Hindlimb muscle (tissue), 1 donor: Measurements from ENCODE around the gene RUFY3. TPM values are rescaled to one million over a fixed set of nuclear protein-coding genes. Genes with fewer than 3 reads are reported as not detected.
"Not testable (repeated sequence)": the region's sequence is repeated elsewhere in the genome, so short reads cannot be mapped to it uniquely, and the experiment has no call there.

Source experiments
- DNase-seq: peaks from one replicate; pipeline ENCODE4 v3.0.0-alpha.2; 2013
- polyA plus RNA-seq: library from polyadenylated mRNA; unstranded; fragments of 120-200 nt; gene quantifications from one replicate; pipeline ENCODE4 v1.2.1, GENCODE V29; 2013; ENCODE audit not compliant: insufficient read length

Gene RUFY3
- polyA plus RNA-seq, 1 donor: 85.5 TPM

DNA sequence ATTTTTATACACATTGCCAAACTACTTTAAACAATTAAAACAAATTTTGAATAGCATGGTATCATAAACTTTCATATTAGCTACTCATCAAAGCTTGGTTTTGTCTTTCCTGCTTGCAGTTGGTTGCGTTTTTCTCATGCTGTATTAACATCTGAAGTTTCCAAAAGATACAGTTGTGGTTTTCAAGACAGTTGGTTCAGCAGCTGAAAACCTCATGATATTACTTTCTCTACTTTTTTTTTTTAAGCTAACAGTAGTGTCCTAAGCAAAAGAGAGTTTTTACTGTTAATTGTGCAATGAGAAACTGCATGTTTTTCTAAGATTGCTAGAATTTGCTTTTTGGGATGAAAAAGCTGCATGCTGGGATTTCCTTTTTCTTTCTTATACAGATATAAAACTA is 15.2 kb downstream of the RUFY3 start:
- DNase-seq: no peak

DNA sequence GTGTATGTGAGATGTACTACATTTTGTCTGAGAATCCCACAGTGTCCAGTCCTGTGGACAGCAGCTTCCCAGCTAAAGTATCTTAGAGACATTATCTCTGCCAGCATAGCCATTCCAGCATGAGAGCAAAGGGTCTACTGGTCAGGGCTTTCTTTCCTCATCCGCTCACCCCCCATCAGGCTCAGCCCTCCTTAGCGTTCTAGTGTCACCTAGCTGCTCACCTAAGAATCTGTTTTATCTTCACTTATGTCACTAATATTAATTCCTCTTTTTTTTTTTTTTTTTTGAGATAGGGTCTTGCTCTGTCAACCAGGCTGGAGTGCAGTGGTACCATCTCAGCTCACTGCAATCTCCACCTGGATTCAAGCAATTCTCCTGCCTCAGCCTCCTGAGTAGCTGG is 15.6 kb downstream of the RUFY3 start:
- DNase-seq: no peak

DNA sequence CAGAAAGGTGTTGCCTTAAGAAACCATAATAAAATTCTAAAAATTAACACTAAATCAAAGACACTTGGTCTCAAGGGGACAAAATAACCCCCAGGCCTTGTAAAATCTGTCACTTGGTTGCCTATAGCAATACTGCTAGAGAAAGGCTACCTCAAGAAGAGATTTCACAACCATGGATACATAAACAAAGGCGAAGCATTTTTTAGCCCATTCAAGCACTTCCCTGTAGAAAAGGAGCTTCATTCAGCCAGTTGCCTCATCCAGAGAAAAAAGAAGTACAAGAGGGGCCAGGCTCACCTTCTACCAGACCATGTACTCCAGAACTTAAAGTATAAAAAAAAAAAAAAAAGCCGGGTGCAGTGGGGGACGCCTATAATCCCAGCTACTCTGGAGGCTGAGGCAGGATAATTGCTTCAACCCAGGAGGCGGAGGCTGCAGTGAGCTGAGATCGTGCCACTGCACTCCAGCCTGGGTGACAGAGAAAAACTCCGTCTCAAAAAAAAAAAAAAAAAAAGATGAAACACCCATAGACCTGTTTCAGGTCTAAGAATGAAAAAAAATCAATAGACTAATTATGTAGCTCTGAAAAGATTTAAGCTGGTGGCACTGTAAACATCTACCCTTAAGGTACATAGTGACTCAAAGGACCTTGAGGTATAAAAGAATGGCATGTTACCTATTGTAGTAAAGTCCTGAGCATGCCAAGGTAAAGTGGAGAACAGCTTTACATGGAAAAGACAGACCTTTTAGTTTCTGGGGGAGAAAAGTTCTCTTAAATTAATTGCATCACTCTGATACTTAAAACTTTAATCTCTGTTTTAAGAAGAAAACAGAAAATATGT is 18.0 kb downstream of the RUFY3 start:
- no peak for DNase-seq

DNA sequence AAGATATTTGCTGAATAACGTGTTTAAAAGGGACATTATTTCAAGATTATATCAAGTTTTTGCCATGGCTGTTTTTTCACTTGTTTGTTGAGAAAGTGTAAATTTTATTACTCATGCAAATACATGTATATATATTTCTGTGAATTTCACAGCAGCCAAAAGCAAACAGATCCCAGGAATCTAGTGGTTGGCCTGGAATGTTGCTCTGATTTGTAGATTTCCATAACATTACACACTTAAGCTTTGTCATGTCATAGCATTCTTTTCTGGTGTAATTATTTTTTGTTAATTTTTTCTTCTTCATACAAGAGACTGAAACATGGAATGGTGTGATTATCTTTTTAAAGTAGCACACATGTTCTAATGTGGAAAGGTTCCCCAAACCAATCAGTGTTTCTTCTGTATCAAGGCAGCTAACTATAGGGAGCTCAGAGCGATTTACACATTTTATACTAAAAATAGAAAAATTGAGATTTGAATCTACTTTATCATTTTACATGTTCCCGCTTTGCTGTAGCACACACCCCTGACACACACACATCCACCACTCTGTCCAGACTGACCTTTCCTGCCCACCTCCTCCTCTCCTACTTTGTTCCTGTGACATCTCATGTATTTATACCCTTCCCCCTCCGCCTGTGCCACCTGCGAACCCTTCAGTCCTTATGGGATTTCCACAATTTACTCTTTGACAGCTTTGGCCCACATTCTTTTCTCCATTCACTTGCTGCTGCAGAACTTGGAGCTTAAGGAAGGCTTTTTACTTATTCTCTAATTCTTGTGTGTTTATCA is 20.3 kb downstream of the RUFY3 start:
- DNase-seq: no peak

DNA sequence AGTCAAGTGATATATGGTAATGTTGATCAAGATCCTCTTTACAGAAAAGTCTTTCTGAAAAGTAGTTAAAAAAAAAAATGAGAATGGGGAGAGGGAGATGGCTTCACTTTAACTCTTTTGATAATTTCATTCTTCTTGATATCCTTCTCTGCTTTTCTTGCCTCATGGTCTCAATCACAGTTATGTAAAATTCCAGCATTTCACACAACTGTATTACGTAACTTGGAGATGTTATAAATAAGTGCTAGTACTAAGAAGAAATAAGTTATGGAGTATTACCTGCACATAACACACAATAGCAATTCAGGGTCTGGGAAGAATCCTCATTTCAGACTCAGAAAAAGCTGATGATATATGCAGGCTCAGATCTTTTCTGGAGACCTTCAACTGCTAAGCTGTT is 22.0 kb downstream of the RUFY3 start:
- DNase-seq: no peak

DNA sequence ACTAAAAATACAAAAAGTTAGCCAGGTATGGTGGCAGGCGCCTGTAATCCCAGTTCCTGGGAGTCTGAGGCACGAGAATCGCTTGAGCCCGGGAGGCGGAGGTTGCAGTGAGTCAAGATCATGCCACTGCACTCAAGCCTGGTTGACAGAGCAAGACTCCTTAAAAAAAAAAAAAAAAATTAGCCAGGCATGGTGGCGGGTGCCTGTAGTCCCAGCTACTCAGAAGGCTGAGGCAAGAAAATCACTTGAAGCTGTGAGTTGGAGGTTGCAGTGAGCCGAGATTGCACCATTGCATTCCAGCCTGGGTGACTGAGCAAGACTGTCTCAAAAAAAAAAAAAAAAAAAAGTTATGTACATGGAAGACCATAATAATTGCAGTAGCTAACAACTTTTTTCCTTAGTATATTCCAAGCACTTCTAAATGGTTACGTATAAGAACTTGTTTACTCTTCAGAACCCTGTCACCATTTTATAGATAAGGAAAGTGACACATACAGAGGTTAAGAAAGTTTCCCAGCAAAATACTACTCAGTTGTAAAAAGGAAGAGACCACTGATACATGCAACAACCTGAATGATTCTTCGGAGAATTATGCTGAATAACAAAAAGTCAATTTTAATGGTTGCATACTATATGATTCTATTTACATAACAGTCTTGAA is 24.5 kb downstream of the RUFY3 start:
- no peak for DNase-seq

DNA sequence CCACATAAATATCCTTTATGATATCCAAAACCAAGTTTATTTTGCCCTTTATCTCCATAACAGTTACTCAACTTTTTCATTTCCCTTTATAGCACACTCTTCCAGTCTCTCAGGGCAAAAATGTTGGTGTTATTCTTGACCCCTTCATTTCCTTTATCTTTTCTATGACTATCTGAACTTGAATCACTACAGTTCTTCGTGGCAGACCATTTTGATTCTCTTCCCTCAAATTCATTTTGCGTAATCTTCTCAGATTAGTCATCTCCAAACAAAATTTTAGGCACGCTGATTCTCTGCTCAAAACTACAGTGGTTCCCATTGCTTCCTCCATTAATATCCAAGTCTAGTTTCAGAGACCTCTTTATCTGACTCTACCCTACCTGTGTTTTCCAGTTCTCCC is 26.1 kb downstream of the RUFY3 start:
- DNase-seq: no peak

DNA sequence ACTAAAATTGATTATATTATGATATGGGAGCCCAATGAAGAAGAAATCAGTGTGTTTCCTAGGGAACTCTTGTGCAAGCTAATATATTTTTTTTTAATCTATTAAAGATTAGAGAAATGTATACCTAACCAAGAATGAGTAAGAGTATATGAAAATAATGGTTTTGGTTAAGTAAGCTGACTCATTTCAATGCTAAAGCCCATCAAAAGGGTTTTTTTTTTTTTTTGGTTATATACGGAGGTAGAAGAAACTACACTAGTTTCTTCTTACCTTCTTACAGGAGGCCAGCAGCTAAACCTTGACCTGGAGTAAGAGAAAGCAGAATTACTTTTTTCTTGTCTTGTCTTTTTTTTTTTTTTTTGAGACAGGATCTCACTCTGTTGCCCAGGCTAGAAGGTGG is 27.5 kb downstream of the RUFY3 start:
- DNase-seq: no peak

DNA sequence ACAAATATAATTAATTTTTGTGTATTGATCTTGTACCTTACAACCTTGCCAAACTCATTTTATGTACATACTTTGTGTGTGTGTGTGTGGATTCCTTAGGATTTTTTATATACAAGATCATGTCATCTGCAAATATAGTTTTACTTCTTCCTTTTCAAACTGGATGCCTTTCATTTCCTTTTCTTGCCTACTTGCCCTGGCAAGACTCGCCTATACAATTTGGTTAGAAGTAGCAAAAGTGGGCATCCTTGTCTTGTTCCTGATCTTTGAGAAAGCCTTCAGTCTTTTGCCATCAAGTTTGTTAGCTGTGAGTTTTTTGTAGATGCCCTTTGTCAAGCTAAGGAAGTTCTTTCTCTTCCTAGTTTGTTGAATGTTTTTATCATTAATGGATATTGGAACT is 30.5 kb downstream of the RUFY3 start:
- DNase-seq: no peak

DNA sequence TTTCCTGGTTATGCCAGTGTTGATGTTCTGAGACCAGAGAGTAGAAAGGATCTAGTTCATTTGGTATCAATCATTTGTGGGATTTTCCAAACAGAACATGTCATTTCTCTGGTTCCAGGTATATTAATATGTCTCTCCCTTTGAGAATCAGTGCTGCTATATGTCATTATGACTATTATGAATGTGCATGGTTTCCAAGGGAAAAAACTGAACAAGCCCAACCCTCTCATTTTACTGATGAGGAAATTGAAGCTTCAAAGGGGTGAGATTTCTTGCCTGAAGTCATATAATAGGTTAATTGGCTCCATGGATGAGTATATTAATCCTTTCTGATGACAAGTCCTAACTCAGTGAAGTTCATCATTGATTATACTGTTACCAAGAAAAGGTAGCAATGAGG is 31.9 kb downstream of the RUFY3 start:
- no peak for DNase-seq

DNA sequence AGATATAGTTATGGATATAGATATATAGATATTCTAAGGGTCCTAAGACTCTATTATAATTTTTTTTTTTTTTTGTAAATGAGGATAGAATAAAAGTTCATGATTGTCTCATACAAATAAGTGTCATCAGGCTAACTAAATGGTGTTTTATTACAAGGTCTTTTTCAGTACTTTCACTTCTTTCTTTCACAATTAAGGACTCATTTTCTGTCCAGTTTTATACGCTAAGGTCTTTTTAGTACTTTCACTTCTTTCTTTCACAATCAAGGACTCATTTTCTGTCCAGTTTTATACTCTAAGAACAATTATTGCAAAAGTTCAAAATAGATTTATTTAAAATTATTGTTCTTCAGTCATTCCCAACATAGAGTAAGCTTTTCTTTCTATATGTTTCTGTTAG is 32.7 kb downstream of the RUFY3 start:
- no peak for DNase-seq

DNA sequence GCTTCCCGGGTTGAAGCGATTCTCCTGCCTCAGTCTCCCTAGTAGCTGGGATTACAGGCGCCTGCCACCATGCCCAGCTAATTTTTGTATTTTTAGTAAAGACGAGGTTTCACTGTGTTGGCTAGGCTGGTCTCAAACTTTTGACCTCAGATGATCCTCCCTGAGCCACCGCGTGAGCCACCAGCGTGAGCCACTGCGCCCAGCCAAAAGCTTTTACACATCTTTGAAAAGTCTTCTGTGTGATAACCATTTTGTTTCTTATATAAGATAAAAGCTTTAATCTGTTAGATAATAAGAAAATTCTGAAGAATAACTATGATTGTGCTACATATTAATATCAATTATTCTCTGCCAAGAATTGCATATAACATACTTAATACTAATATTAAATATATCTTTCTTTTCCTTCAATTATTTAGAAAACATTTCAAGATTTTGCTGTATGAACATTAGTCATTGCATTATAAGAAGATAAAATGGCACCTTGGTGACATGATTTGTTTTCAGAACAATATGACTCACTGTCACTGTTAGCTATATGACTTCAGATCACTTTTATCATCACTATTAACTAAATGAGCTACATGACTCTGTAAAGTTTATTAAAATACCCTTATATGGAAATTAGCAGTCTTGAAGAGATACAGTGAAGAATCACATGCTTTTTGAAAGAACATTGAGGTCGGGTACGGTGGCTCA is 33.4 kb downstream of the RUFY3 start:
- no peak for DNase-seq

DNA sequence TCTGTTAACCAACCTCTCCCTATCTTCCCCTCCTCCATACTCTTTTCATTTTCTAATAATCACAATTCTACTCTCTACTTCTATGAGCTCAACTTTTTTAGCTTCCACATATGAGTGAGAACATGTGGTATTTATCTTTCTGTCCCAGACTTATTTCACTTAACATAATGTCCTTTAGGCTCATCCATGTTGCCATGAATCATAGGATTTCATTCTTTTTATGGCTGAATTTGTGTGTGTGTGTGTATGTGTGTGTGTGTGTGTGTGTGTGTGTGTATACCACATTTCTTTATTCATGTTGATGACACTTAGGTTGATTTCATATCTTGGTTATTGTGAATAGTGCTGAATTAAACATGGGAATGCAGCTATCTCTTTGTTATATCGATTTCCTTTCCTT is 37.4 kb downstream of the RUFY3 start:
- no peak for DNase-seq

DNA sequence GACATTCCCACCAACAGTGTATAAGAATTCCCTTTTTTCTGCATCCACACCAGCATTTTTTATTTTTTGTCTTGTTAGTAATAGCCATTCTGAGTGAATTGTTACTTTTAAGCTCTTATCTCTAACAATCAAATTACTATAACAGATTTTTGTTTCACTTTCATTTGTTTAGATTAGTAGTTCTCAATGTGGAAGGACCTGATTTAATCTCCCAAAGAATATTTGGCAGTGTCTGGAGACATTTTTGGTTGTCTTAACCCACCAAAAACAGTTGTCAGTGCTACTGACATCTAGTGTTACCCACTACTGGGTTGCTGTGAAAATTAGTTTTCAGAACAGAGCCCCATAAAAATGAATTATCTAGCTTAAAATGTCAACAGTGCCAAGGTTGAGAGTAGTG is 37.9 kb downstream of the RUFY3 start:
- DNase-seq: no peak

DNA sequence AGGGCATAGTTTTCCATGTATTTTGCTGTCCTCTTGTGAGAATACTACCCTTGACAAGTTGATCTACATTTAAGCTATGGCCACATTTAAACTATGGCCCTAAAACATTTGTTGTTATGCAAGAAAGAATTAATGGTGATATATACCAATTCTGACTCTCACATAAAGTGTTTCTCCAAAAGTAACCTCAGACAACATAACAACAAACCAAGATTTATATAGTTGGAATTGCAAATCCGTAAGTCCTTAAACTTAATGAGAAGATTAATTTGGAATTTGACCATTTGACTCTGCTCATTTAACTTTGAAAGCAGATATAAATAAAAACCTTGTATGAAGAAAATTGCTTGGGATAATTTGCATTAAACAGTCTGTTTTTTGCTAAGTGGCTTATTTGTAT is 38.9 kb downstream of the RUFY3 start:
- no peak for DNase-seq

DNA sequence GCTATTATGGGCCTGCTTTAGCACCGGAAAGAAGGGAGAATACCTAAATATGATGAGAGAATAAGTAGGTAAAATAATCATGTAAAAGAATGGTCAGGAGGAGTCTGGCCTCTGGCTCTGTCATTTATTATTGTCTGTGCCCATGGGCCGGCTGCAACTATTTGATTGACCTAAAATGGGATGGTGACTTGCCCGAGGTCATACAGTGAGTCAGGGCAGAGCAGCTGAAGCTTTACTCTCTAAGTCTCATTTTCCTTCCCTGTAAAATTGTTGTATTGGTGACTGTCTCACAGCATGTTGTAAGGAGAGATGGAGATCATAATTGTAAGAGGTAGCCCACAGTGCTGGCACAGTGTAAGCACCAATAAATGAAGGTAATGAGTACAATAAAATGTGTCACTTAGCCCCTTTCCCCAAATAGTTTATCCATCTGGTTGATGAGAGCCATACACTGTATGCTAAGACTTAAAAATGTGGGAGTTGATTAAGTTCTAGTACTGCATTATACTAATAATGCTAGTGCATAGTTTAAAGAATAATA is 39.6 kb downstream of the RUFY3 start:
- DNase-seq: no peak

DNA sequence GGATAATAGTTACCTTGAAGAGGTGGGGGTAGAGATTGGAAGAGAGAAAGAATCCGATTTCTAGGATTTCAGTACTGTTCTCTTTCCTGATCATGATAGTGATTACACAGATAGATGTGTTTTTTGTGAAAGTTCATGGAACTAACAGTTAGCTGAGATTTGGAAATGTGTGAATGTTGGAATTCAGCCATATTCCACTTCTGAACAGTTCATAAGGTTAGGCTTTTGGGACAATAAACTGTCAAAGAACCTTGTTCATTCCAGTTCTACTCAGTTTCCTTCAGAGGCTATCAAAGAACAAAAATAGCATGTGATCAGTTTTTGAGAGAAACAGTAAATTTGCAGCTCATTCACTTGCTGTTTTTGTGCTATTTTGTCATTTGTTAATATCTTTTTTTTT is 43.6 kb downstream of the RUFY3 start:
- no peak for DNase-seq

DNA sequence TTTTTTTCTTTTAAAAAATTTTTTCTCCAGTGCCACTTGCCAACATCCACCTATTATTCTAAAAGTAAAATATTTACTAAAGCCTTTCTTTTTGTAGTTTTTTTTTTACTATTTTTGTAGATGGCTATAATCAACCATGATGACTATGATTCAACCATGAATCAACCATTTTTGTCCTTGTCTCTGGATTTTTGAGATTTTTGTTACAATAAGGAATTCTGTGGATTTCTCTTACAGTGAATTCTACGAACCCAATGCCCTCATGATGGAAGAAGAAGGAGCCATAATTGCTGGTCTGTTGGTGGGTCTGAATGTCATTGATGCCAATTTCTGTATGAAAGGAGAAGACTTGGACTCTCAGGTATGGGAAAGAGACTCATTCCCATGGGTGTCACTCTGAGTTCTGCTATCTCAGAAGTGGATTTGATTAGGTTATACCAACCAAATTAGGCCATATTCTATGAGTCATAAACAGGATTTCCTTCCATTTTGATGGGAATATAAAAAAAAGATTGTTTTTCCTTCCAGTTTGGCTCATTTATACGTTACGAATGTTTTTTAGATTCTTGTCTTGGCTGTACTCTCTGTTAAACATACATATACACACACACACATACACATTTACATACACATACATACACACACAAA is 46.7 kb downstream of the RUFY3 start:
- DNase-seq: peak; percentile 2

DNA sequence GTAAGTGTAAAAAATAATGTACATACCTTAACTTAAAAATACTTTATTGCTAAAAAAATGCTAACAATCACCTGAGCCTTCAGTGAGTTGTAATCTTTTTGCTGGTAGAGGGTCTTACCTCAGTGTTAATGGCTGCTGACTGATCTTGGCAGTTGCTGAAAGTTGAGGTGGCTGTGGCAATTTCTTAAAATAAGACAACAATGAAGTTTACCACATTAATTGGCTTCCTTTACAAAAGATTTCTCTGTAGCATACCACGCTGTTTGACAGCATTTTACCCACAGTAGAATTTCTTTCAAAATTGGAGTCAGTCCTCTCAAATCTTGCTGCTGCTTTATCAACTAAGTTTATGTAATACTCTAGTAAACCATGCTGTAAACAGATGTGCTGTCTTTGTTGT is 47.6 kb downstream of the RUFY3 start:
- not testable (repeated sequence) for DNase-seq

DNA sequence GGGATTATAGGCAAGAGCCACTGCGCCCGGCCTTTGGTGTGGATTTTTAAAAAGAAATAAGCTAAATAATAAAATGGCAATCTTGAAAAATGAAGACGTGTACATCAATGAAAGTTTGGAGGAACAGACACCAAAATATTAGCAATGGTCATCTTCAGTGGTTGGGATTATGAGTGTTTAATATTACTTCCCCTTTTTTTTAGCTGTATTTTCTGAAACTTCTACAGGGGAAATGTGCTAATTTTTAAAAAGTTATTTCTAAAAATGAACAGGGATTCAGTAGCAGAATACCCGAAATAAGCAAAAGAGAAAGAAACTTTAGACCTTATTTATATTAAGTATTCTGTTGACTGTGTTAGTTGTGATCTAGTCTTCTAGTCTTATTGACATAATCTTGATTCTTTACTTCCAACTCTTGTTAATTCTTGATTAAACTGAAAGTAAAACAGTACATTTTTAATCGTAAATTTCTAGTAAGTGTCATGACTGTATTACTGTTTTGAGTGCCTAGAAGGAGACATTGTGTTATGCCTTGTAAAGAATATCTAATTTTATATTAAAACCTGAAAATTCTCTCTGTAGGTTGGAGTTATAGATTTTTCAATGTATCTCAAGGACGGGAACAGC is 51.3 kb downstream of the RUFY3 start:
- DNase-seq: no peak

DNA sequence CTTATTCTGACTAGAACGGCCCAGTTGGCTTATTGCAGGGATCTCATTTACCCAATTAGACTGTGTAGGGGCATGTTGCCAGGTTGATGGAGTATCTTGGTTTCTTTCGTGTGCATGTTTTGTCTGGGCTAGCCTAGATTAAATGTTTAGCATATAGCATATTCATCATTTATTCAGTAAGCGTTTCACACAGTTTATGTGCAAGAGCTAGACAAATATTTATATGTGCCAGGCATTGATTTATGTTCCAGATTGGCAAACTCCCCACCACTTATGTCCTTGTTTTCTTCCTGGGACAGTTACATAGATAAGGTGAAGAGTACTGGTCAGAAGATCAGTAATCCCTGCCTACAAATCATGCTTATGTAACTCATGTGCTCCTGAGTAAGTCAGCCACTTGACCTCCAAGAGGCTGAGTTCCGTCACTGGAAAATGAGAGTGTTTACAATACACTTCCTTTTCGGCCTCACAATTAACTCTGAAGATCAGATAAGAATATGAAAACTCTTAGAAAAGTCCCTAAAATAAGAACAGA is 57.2 kb downstream of the RUFY3 start:
- DNase-seq: no peak
